Neural cell (in vitro differentiated cells): ENCODE data around the gene IFNLR1. TPM values are rescaled to one million over a fixed set of nuclear protein-coding genes. Genes with fewer than 3 reads are reported as not detected.

Source experiments
- H2AFZ ChIP-seq: fragments of 200-600, 300-800 bp; sonication (generic), shearing (Covaris generic); 2 replicates; pipeline ENCODE4 v1.6.0; 2014; ENCODE audit warnings: low read depth, mild to moderate bottlenecking, antibody characterized with exemption, low read length, moderate library complexity
- H3F3A ChIP-seq: fragments of 200-600 bp; shearing (Covaris generic); 2 replicates; pipeline ENCODE4 v1.6.1; 2016; ENCODE audit warnings: mild to moderate bottlenecking, moderate library complexity, mixed read lengths, antibody characterized with exemption, low read length; ENCODE audit not compliant: insufficient read depth, poor library complexity, severe bottlenecking
- H3K27ac ChIP-seq: fragments of 200-600, 300-800 bp; sonication (generic), shearing (Covaris generic); 2 replicates; pipeline ENCODE4 v1.5.1; 2014; ENCODE audit warnings: mild to moderate bottlenecking, low read length, moderate library complexity
- H3K27me3 ChIP-seq: fragments of 300-800, 200-600 bp; sonication (generic), shearing (Covaris generic); 2 replicates; pipeline ENCODE4 v1.6.0; 2014; ENCODE audit warnings: mild to moderate bottlenecking, low read depth, low read length, moderate library complexity; ENCODE audit not compliant: insufficient read depth
- H3K36me3 ChIP-seq: fragments of 300-800, 200-600 bp; sonication (generic), shearing (Covaris generic); 2 replicates; pipeline ENCODE4 v1.5.1; 2014; ENCODE audit warnings: mild to moderate bottlenecking, antibody characterized with exemption, low read length, moderate library complexity; ENCODE audit not compliant: insufficient read depth
- H3K4me2 ChIP-seq: fragments of 300-800, 200-600 bp; sonication (generic), shearing (Covaris generic); 2 replicates; pipeline ENCODE4 v1.6.0; 2014; ENCODE audit warnings: mild to moderate bottlenecking, low read length
- H3K4me3 ChIP-seq: fragments of 300-800, 200-600 bp; sonication (generic), shearing (Covaris generic); 2 replicates; pipeline ENCODE4 v1.5.1; 2014; ENCODE audit warnings: mild to moderate bottlenecking, low read length, moderate library complexity
- H3K79me2 ChIP-seq: fragments of 200-600 bp; shearing (Covaris generic); replicated peaks from 2 replicates; pipeline ENCODE4 v1.6.0; 2014; ENCODE audit warnings: mild to moderate bottlenecking, low read length, moderate library complexity; ENCODE audit not compliant: insufficient read depth
- H3K9ac ChIP-seq: fragments of 300-800, 200-600 bp; sonication (generic), shearing (Covaris generic); 2 replicates; pipeline ENCODE4 v1.6.1; 2016; ENCODE audit warnings: mild to moderate bottlenecking, low read length, mixed read lengths
- H3K9me2 ChIP-seq: fragments of 200-600 bp; shearing (Covaris generic); 2 replicates; pipeline ENCODE4 v1.6.1; 2016; ENCODE audit warnings: mild to moderate bottlenecking, low read length, mixed read lengths; ENCODE audit not compliant: insufficient read depth
- H3K9me3 ChIP-seq: fragments of 200-600, 300-800 bp; sonication (generic), shearing (Covaris generic); 2 replicates; pipeline ENCODE4 v1.6.1; 2016; ENCODE audit warnings: mild to moderate bottlenecking, mixed run types, low read length, moderate library complexity, mixed read lengths
- H4K20me1 ChIP-seq: fragments of 200-600 bp; shearing (Covaris generic); 2 replicates; pipeline ENCODE4 v1.6.1; 2016; ENCODE audit warnings: mild to moderate bottlenecking, mixed run types; ENCODE audit not compliant: insufficient read depth
- EP300 ChIP-seq: fragments of 450-650 bp; conservative IDR thresholded peaks from 2 replicates; pipeline ENCODE4 v1.6.1; 2014; ENCODE audit warnings: antibody characterized with exemption, mild to moderate bottlenecking, moderate library complexity; ENCODE audit not compliant: poor library complexity, severe bottlenecking
- EZH2 ChIP-seq: fragments of 200-600, 300-800 bp; shearing (Covaris generic), sonication (generic); IDR thresholded peaks from 2 replicates; pipeline ENCODE4 v1.6.1; 2014; ENCODE audit warnings: antibody characterized with exemption, low read length, borderline replicate concordance, mild to moderate bottlenecking; ENCODE audit not compliant: insufficient read depth, poor library complexity, severe bottlenecking
- MXI1 ChIP-seq: fragments of 450-650 bp; conservative IDR thresholded peaks from 2 replicates; pipeline ENCODE4 v1.6.1; 2014; ENCODE audit warnings: antibody characterized with exemption, mild to moderate bottlenecking; ENCODE audit not compliant: poor library complexity, severe bottlenecking
- POLR2AphosphoS5 ChIP-seq: IDR thresholded peaks from 2 replicates; pipeline ENCODE4 v1.6.1; 2012
- RAD21 ChIP-seq: fragments of 450-650 bp; conservative IDR thresholded peaks from 2 replicates; pipeline ENCODE4 v1.6.1; 2014; ENCODE audit warnings: antibody characterized with exemption, mild to moderate bottlenecking, moderate library complexity
- REST ChIP-seq: IDR thresholded peaks from 2 replicates; pipeline ENCODE4 v1.6.1; 2012; ENCODE audit warnings: borderline replicate concordance
- SMC3 ChIP-seq: fragments of 450-650 bp; conservative IDR thresholded peaks from 2 replicates; pipeline ENCODE4 v1.6.1; 2014; ENCODE audit warnings: antibody characterized with exemption, mild to moderate bottlenecking, moderate library complexity; ENCODE audit not compliant: poor library complexity
- TAF1 ChIP-seq: IDR thresholded peaks from 2 replicates; pipeline ENCODE4 v1.6.1; 2012; ENCODE audit warnings: low read depth
- polyA plus RNA-seq: library from polyadenylated mRNA; depleted of rRNA; stranded (reverse); fragments of >200 nt; gene quantifications from 2 replicates; pipeline ENCODE4 v1.2.3, GENCODE V29; 2014
- TF ChIP-seq, protein P1 (sequence below): fragments of 450-650 bp; IDR thresholded peaks from 2 replicates; pipeline ENCODE4 v1.5.1; 2014; ENCODE audit warnings: antibody characterized with exemption, mild to moderate bottlenecking, moderate library complexity; ENCODE audit not compliant: poor library complexity, severe bottlenecking

The IFNLR1 gene
- polyA plus RNA-seq, 1 donor from 2014 or later: 0.32 TPM

- no peak overlapping the region for H3K9ac ChIP-seq
- H4K20me1 ChIP-seq: no peaks in the 10 kb centered on the region
- no peaks in the 10 kb centered on the region for H3K27me3 ChIP-seq
- no peaks in the 10 kb centered on the region for H3K9me2 ChIP-seq
- no peak overlapping the region for H3K4me2 ChIP-seq
- no peaks in the 10 kb centered on the region for H3F3A ChIP-seq
- no peak overlapping the region for H3K27ac ChIP-seq
- H3K36me3 ChIP-seq: no peaks in the 10 kb centered on the region
- H2AFZ ChIP-seq: no peak overlapping the region
- H3K4me3 ChIP-seq: no peak overlapping the region
- no peaks in the 10 kb centered on the region for H3K79me2 ChIP-seq
- no peaks in the 10 kb centered on the region for H3K9me3 ChIP-seq
- TF ChIP-seq SMC3 (no peak), POLR2AphosphoS5 (no peak), MXI1 (no peak), RAD21 (no peak)
- TF ChIP-seq, protein P1, sequence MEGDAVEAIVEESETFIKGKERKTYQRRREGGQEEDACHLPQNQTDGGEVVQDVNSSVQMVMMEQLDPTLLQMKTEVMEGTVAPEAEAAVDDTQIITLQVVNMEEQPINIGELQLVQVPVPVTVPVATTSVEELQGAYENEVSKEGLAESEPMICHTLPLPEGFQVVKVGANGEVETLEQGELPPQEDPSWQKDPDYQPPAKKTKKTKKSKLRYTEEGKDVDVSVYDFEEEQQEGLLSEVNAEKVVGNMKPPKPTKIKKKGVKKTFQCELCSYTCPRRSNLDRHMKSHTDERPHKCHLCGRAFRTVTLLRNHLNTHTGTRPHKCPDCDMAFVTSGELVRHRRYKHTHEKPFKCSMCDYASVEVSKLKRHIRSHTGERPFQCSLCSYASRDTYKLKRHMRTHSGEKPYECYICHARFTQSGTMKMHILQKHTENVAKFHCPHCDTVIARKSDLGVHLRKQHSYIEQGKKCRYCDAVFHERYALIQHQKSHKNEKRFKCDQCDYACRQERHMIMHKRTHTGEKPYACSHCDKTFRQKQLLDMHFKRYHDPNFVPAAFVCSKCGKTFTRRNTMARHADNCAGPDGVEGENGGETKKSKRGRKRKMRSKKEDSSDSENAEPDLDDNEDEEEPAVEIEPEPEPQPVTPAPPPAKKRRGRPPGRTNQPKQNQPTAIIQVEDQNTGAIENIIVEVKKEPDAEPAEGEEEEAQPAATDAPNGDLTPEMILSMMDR: no peak
Observed at GRCh38 chr1:24111262-24111995, 75.7 kb downstream of the IFNLR1 start.

- TF ChIP-seq, protein P1: no peak
- TF ChIP-seq POLR2AphosphoS5 (no peak), TAF1 (no peak), SMC3 (no peak), EP300 (no peak), EZH2 (no peak), REST (no peak), MXI1 (no peak), RAD21 (no peak)
- Histone ChIP-seq H3K9me2 (no peaks in the 10 kb centered on the region), H3K9ac (no peak overlapping the region), H3K9me3 (no peaks in the 10 kb centered on the region), H2AFZ (no peak overlapping the region), H3K27ac (no peak overlapping the region), H3K4me2 (no peak overlapping the region), H4K20me1 (no peaks in the 10 kb centered on the region), H3K4me3 (no peak overlapping the region), H3F3A (no peaks in the 10 kb centered on the region), H3K79me2 (no peaks in the 10 kb centered on the region), H3K27me3 (no peaks in the 10 kb centered on the region), H3K36me3 (no peaks in the 10 kb centered on the region)
Observed at GRCh38 chr1:24110642-24111261, 76.3 kb downstream of the IFNLR1 start.
